Astrocyte (in vitro differentiated cells and primary cell): ENCODE results near the gene FAM184B.

Source experiments
- EZH2 ChIP-seq: IDR thresholded peaks from 2 replicates; pipeline ENCODE4 v1.6.1; 2012; ENCODE audit warnings: mild to moderate bottlenecking, low read length, inconsistent platforms; ENCODE audit not compliant: insufficient read depth
- TF ChIP-seq, protein P1 (sequence below): IDR thresholded peaks from 2 replicates; pipeline ENCODE4 v1.5.1; 2011; ENCODE audit warnings: low read depth, mild to moderate bottlenecking, inconsistent platforms, low read length, moderate library complexity; ENCODE audit not compliant: insufficient read depth

DNA sequence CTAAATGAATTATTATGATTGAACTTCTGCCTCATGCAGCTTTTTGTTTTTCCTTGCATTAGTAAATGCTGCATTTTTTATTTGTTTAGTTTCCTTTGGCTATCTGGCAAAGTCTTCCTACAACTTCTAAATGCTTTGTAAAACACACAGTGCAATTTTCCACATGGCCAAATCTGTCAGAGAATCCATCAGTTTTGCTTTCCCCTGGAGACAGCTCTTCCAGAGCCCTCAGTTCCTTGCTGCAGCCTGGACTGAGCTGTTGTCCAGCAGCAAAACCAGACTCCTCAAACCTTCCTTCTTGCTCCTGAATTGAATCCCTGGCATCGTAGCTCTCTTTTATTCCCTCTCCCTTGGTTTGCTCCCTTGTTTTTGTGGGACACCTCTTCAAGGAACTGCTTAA, 124.3 kb downstream of the FAM184B start:
- TF ChIP-seq, protein P1, sequence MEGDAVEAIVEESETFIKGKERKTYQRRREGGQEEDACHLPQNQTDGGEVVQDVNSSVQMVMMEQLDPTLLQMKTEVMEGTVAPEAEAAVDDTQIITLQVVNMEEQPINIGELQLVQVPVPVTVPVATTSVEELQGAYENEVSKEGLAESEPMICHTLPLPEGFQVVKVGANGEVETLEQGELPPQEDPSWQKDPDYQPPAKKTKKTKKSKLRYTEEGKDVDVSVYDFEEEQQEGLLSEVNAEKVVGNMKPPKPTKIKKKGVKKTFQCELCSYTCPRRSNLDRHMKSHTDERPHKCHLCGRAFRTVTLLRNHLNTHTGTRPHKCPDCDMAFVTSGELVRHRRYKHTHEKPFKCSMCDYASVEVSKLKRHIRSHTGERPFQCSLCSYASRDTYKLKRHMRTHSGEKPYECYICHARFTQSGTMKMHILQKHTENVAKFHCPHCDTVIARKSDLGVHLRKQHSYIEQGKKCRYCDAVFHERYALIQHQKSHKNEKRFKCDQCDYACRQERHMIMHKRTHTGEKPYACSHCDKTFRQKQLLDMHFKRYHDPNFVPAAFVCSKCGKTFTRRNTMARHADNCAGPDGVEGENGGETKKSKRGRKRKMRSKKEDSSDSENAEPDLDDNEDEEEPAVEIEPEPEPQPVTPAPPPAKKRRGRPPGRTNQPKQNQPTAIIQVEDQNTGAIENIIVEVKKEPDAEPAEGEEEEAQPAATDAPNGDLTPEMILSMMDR: no peak
- TF ChIP-seq EZH2: no peak
